ENCODE results near the gene CACFD1. TPM values are rescaled to one million over a fixed set of nuclear protein-coding genes. Genes with fewer than 3 reads are reported as not detected.

Gene CACFD1
- polyA plus RNA-seq, 4 donors, result 16.6 to 36.6 (median 28.5) TPM

GRCh38 chr9:133461975-133462374 is 2.2 kb downstream of the CACFD1 start:
- DNase-seq (ENCODE audit: low read depth in 4 of 4, low spot score in 3 of 4), result no peak

DNA sequence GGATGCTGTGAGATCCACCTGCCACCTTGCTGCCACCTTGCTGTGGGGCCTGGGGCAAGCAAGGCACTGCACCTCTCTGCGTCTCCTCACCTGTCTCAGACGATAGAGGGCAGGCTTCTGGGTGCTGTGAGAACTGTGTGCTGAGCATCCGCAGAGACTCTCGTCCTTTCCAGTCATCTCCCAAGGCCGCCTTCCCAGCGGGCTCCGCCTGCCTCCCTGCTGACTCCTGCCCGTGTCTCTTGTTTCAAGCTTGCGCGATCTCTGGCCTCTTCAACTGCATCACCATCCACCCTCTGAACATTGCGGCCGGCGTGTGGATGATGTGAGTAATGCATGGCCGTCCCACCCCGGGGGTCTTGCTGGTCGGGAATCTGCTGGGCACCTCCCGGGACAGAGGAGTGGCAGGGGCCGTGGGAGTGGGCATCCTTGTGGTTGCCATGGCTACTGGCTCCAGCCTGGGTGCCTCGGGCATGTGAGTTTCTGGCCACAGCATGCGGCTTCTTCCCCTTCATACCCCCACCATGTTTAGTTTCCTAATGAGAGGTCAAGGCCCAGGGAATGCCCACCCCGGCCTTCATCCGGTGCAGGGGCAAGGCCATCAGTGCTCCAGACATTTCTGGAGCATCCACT is 3.6 kb downstream of the CACFD1 start:
- DNase-seq (ENCODE audit: low read depth in 4 of 4, low spot score in 3 of 4), result no peak

GRCh38 chr9:133463864-133464615 is 4.3 kb downstream of the CACFD1 start:
- no peak for DNase-seq (ENCODE audit: low read depth in 4 of 4, low spot score in 3 of 4)

DNA sequence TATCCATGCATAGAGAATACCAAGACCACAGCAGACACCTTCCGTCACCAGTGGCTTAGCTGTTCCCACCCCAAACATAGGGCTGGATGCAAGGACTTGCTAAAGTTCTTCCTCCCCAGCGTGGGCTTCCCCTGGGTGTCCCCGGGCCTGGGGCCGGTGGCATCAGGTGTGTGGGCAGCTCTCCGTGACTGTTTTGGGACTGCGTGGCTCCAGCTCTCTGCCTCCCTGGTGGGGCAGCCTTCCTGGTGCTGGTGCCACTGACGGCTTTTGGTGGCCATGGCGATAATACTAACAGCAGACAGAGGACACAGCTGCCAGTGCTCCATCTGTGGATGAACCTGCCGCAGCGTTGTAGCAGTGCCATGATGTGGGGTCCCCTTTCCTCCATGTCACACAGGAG is 4.9 kb downstream of the CACFD1 start:
- no peak for DNase-seq (ENCODE audit: low read depth in 4 of 4, low spot score in 3 of 4)

DNA sequence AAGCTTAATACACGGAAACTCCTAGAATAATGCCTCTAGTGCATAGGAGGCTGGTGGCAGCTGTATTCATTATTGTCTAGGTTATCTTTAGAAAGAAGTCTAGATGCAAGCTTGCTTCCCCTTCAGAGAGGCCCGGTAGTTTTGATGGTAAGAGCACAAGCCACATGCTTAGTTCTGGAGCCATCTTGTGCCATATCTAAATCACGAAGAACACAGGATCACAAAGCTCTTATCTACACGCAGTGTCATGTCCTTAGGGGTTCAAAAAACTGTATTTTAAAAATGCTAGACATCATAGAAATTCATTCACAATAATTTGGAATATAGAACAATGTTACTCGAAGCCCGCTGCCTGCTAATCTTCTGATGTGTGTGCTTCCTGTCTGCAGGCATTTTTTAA is 6.2 kb downstream of the CACFD1 start:
- no peak for DNase-seq (ENCODE audit: low read depth in 4 of 4, low spot score in 3 of 4)

DNA sequence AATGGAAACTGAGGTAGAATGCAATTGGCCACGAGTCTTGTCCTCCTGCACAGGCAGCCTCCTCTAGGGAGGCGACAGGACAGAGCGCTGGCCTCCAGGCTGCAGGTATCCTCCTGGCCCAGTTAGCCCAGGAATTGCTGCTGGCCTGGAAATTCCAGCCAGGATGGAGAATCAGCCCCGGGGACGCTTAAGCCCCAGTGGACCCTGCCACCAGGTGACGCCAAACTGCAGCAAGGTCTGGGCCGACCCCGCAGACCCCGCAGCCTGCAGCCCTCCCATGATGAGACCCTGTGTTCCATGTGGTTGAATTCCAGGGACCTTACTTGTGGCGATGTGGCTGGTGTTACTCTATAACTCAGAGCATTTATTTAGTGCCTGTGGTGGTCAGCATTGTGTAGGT is 7.3 kb downstream of the CACFD1 start:
- no peak for DNase-seq (ENCODE audit: low read depth in 4 of 4, low spot score in 3 of 4)

DNA sequence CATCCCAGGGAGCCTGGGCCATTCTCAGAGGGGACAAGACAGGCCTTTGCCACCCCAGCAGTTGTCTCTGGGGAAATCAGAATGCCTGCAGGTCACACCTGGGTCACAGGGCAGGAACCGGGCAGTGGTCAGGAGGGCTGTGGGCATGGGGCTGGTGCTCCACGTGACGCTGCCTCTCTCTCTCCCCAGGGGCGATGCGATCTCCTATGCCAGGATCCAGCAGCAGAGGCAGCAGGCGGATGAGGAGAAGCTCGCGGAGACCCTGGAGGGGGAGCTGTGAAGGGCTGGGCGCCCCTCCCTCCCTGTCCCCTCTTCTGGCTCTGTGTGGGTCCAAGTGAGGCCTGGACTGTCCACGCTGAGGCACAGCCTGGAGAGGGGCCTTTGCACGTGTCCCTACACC is 8.6 kb downstream of the CACFD1 start:
- DNase-seq (ENCODE audit: low read depth in 4 of 4, low spot score in 3 of 4), result no peak

GRCh38 chr9:133468777-133469421 is 9.1 kb downstream of the CACFD1 start:
- DNase-seq (ENCODE audit: low read depth in 4 of 4, low spot score in 3 of 4), result no peak

- DNase-seq (ENCODE audit: low read depth in 4 of 4, low spot score in 3 of 4), result no peak
These were observed 10.7 kb downstream of the CACFD1 start for GRCh38 chr9:133470427-133470924.

- DNase-seq (ENCODE audit: low read depth in 4 of 4, low spot score in 3 of 4), result no peak
These were observed 11.2 kb downstream of the CACFD1 start for GRCh38 chr9:133470988-133471387.

DNA sequence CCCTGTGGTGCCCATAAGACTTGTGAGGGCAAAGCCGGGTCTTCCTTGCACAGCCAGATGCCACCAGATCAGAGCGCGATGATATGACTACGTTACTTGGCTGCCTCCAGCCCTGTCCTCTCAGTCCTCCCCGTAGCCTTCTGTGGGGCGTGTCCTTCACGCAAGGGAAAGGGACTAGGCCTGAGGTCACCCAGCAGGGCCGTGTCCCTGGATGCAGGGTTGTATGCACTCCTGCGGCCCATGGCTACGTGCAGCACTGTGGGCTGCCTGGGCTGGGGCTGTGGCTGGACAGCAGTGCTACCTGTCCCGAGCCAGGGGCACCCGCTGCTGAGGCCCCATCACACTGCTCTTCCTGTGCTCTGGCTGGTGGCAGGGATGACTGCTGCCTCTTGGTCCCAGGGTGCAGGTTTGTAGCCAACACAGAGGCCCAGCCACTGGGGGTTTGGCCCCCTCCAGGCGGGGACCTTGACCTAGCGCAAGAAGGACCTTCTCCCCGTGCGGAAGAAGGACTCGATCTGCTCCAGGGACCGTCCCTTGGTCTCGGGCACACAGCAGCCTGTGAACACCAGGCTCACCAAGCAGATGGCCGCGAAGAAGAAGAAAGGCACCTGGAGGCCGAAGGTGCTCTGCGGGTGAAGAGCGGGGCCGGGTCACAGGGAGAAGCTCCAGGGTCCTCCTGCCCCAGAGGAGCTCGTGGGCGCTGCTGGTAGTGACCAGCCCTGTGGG is 11.9 kb downstream of the CACFD1 start:
- DNase-seq (ENCODE audit: low read depth in 4 of 4, low spot score in 3 of 4), result no peak

DNA sequence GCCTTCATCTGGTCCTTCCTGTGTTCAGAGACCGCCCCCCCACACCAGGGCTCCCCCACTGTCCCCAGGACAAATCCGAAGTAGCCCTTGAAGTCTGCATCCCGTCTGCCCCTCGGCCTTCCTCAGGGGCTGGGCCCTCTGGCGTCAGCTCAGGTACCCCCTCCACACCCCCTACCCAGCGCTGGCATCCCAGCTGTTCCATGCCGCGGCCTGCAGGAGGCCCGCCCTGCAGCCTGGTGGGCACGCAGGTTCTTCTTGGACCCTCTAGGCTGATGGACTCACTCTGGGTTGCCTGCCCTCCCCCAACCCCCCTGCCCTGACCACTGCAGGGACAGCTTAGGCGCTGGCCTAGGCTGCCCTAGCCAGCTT is 12.5 kb downstream of the CACFD1 start:
- no peak for DNase-seq (ENCODE audit: low read depth in 4 of 4, low spot score in 3 of 4)

DNA sequence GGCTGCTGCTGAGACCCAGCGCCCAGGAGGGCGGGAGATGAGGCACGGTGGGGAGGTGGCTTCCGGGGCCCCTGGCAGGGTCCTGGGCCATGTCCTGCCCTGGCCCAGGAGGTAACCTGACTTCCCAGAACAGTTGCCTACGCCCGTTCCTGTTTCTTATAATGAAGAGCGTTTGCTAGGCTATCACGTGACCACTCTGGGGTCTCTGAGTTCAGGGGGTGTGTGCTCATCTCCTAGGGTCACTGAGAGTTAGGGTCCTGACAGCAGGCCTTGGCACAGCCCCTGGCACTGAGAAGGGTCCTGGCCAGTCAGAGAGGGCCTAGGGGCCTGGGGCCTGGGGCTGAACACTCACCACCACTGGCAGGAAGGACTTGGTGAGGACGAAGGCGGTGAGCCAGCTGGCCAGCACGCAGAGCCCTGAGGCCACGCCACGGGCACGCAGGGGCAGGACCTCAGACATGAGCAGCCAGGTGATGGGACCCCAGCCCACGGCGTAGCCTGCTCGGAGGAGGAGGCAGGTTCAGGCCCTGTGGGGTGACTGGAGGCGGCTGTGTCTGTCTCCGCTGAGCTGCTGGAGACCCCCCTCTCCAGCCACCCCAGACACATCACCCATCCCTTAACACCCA is 13.1 kb downstream of the CACFD1 start:
- no peak for DNase-seq (ENCODE audit: low read depth in 4 of 4, low spot score in 3 of 4)

- no peak for DNase-seq (ENCODE audit: low read depth in 4 of 4, low spot score in 3 of 4)
These were observed 14.0 kb downstream of the CACFD1 start for GRCh38 chr9:133473743-133474142.

DNA sequence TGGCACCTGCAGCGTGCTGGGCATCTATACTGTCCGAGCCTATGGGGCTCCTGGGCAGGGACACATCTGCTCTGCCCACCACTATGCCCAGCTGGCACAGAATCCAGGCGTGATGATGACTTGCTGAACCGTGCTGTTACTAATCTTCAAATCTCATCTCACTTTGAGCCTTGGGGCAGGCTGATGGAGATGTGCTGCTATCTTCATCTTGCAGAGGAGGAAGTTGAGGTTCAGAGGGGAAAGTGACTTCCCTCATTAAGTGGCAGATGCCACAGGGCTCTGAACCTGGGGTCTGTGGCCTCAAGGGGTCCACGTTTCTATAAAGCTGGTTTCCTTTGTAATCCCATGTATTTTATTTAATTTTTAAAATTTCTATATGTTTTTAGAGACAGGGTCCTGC is 14.4 kb downstream of the CACFD1 start:
- DNase-seq (ENCODE audit: low read depth in 4 of 4, low spot score in 3 of 4), result no peak

DNA sequence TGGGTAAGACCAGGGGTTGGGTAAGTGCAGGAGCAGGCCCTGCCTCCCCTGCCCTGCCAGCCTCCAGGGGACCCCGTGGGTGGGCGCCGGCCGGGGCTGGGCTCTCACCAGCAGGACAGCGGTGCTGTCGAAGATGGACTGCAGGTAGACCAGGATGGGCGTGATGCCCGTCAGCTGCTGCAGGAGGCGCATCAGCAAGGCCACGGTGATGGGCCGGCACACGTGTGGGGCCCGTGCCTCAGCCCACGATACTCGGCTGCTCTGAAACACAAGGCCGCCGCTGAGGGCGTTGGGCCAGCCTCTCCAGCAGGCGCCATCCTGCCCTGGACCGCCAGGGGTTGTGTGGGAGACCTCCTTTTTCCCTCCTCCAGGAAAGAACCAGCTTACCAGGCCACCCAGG is 15.1 kb downstream of the CACFD1 start:
- no peak for DNase-seq (ENCODE audit: low read depth in 4 of 4, low spot score in 3 of 4)

- no peak for DNase-seq (ENCODE audit: low read depth in 4 of 4, low spot score in 3 of 4)
These were observed 15.7 kb downstream of the CACFD1 start for GRCh38 chr9:133475292-133476012.

- DNase-seq (ENCODE audit: low read depth in 4 of 4, low spot score in 3 of 4), result no peak
These were observed 16.5 kb downstream of the CACFD1 start for GRCh38 chr9:133476036-133476931.

DNA sequence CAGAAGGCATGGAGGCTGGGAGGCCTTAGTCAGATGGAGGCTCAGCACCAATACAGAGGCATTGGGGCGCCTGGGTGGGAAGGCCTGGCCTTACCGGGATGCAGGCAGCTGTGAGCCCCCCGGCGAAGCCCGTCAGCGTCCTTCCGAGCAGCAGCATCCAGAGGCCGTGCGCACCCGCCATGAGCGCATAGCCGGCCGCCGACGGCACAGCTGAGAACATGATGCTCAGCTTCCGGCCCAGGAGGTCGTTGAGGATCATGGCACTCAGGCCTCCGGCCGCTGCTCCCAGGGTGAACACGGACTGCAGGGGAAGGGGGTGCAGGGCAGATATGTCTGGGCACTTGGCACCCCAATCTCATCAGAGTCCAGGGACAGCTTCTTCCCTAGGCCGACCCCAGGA is 17.2 kb downstream of the CACFD1 start:
- no peak for DNase-seq (ENCODE audit: low read depth in 4 of 4, low spot score in 3 of 4)

All from left renal pelvis (tissue), 4 donors.